Aorta (tissue), 5 donors: ENCODE results near the gene HTR4. TPM values are rescaled to one million over a fixed set of nuclear protein-coding genes. Genes with fewer than 3 reads are reported as not detected.

Experiments used
- ATAC-seq: fragments of 200-7000 bp; cut with Tn5 transposase; one replicate; pipeline ENCODE4 v1.9.1; 2022; ENCODE audit warnings: moderate library complexity; ENCODE audit not compliant: low FRiP score
- DNase-seq, 2 donors: peaks; one replicate each; pipeline ENCODE4 v3.0.0-alpha.2; 2020
- H3K27ac ChIP-seq, 2 donors: one replicate each; pipeline ENCODE4 v1.5.1; 2013; ENCODE audit warnings: low read length in 2 of 2, mild to moderate bottlenecking in 2 of 2, moderate library complexity in 2 of 2, control low read depth in 1 of 2, inconsistent platforms in 1 of 2, low read depth in 1 of 2
- H3K27me3 ChIP-seq, 2 donors: one replicate each; pipeline ENCODE4 v1.6.1; 2013; ENCODE audit warnings: control low read depth in 1 of 2, low read length in 1 of 2, mild to moderate bottlenecking in 1 of 2, moderate library complexity in 1 of 2; ENCODE audit not compliant: insufficient read depth in 2 of 2, control insufficient read depth in 1 of 2
- H3K36me3 ChIP-seq, 2 donors: one replicate each; pipeline ENCODE4 v1.6.1; 2013; ENCODE audit warnings: control low read depth in 1 of 2, low read length in 1 of 2, mild to moderate bottlenecking in 1 of 2; ENCODE audit not compliant: insufficient read depth in 2 of 2, control insufficient read depth in 1 of 2
- H3K4me1 ChIP-seq, 2 donors: one replicate each; pipeline ENCODE4 v1.6.1; 2013; ENCODE audit warnings: low read length in 2 of 2, control low read depth in 1 of 2, mild to moderate bottlenecking in 1 of 2, moderate library complexity in 1 of 2; ENCODE audit not compliant: insufficient read depth in 2 of 2, control insufficient read depth in 1 of 2
- H3K4me3 ChIP-seq, 2 donors: one replicate each; pipeline ENCODE4 v1.5.1; 2013; ENCODE audit warnings: low read length in 2 of 2, control low read depth in 1 of 2, mild to moderate bottlenecking in 1 of 2
- H3K9me3 ChIP-seq: one replicate; pipeline ENCODE4 v1.6.1; 2013; ENCODE audit warnings: mild to moderate bottlenecking, low read length; ENCODE audit not compliant: control insufficient read depth
- WGBS, 2 donors: extraction: QIAGEN DNeasy Blood & Tissue Kit; methylation state at CpG; one replicate each; pipeline ENCODE4 v1.1.7; 2013; 5-methylcytosine and 5-hydroxymethylcytosine counted together
- intact Hi-C, 2 donors: fragments of 100-400 bp; cut with DNase I; formaldehyde crosslinking; loops; one replicate each; pipeline versions ENCODE4 v1.14.2 to v1.15.0; 2022
- polyA plus RNA-seq, 2 donors: library from polyadenylated mRNA; stranded (reverse); fragments of 200-250 nt; gene quantifications; one replicate each; pipeline ENCODE4 v1.2.3, GENCODE V29; 2013
- total RNA-seq, 2 donors: library from RNA; stranded (reverse); fragmentation: NEBNext Ultra II Directional; extraction: Animal tissue kit (Norgen Biotek cat#: 25700); gene quantifications; one replicate each; pipeline ENCODE4 v1.2.1, GENCODE V29; 2021
- donor health status: healthy with polysubstance abuse.
- donor health status: Bipolar disorder and iron deficiency.
- donor health status: DM: no; HTN: no; CAD: no.
- donor health status: DM: no; HTN: no; CAD: no.
- donor health status: DM: yes; HTN: yes; CAD: no.

The HTR4 gene
- total and polyA plus RNA-seq, 4 donors, result 0.90 to 2.3 (median 1.5) TPM; not detected in 1

GRCh38 chr5:148645527-148645926 lies 8.8 kb downstream of the HTR4 start:
- Histone ChIP-seq H3K36me3 (no peaks in the 10 kb centered on the region), H3K9me3 (no peaks in the 10 kb centered on the region), H3K27me3 (no peaks in the 10 kb centered on the region), H3K4me1 (peaks cover 0 to 2% of the 10 kb centered on the region in 2 donors), H3K4me3 (no peak overlapping the region), H3K27ac (no peak overlapping the region)
- intact Hi-C loops, result no loop called here
- DNase-seq, result no peak
- ATAC-seq, result no peak

- H3K27me3 ChIP-seq, result no peaks in the 10 kb centered on the region
- H3K27ac ChIP-seq, result no peak overlapping the region
- H3K9me3 ChIP-seq, result no peaks in the 10 kb centered on the region
- WGBS, 2 donors, result 66 to 68% methylated on average over 4 of the region's 4 CpGs
- no peak overlapping the region for H3K4me3 ChIP-seq
- peaks cover 0 to 2% of the 10 kb centered on the region in 2 donors for H3K4me1 ChIP-seq
- DNase-seq (no peak), ATAC-seq (no peak)
- intact Hi-C loops, result no loop called here
- no peaks in the 10 kb centered on the region for H3K36me3 ChIP-seq
Measured at GRCh38 chr5:148641735-148642134, 12.6 kb downstream of the HTR4 start.

GRCh38 chr5:148640471-148640870 lies 13.9 kb downstream of the HTR4 start:
- ATAC-seq (no peak), DNase-seq (no peak)
- no peak overlapping the region for H3K4me3 ChIP-seq
- intact Hi-C loops, result no loop called here
- no peaks in the 10 kb centered on the region for H3K36me3 ChIP-seq
- H3K4me1 ChIP-seq, result peaks cover 0 to 2% of the 10 kb centered on the region in 2 donors
- no peaks in the 10 kb centered on the region for H3K27me3 ChIP-seq
- no peaks in the 10 kb centered on the region for H3K9me3 ChIP-seq
- no peak overlapping the region for H3K27ac ChIP-seq

DNA sequence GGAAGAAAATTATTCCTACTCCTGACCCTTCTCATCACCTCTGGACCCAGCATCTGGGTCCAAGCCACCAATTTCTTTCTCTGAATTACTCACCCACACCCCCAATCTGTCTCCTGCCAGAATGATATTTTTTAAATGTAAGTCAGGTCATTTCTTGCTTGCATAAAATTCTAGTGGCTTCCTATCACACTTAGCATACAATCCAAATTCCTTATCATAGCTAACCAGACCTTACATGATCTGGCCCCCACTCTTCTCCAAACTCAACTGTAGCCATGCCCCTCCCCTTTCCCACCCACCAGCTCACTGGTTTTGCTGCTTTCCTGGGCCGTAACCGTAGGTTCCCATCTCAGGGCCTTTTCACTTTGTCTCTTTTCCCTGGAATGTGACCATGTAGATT lies 15.2 kb downstream of the HTR4 start:
- no peak overlapping the region for H3K4me3 ChIP-seq
- H3K9me3 ChIP-seq, result no peaks in the 10 kb centered on the region
- no peaks in the 10 kb centered on the region for H3K4me1 ChIP-seq
- no peaks in the 10 kb centered on the region for H3K27me3 ChIP-seq
- H3K27ac ChIP-seq, result no peak overlapping the region
- ATAC-seq (no peak), DNase-seq (no peak)
- 70 to 74% methylated on average over 2 of the region's 2 CpGs for WGBS, 2 donors
- intact Hi-C loops, result no loop called here
- H3K36me3 ChIP-seq, result no peaks in the 10 kb centered on the region

- intact Hi-C loops, result no loop called here
- ATAC-seq, result no peak
Measured at GRCh38 chr5:148636353-148636752, 18.0 kb downstream of the HTR4 start.

DNA sequence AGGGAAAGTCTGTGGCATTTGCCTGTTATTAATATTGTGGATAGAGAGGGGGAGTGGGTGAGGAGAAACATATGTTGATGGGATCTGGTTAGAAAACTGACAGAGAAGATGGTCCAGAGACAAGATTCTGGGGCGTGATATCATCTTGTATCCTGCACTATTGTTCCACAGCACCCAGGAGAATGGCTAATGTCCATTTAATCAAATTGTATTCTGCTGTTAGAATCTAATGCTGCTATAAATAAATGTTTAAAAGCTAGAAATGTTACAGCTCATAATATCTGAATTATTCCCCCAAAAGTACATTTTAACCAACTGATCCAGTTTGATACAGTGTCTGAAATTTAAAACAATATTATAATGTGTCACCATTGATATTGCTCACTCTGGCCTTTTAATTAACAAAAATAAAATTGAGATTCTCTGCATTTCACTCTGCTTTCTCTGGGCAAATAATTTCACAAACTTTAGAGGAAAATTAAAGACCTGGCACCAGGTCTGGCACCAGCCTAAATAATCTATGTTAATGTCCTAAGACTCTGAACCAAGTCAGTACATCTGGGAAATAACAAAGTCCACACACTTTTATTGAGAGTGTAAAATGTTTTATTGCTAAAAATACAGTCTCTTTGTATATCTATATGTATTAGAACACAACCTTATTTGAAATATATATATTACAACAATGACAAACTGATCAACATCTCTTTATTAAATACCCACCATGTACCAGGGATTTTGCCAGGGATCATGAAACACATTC lies 18.8 kb downstream of the HTR4 start:
- no peaks in the 10 kb centered on the region for H3K27me3 ChIP-seq
- DNase-seq (no peak), ATAC-seq (no peak)
- no peaks in the 10 kb centered on the region for H3K36me3 ChIP-seq
- 69 to 85% methylated on average over 1 of the region's 1 CpG for WGBS, 2 donors
- H3K9me3 ChIP-seq, result no peaks in the 10 kb centered on the region
- no peak overlapping the region for H3K4me3 ChIP-seq
- H3K4me1 ChIP-seq, result no peaks in the 10 kb centered on the region
- no peak overlapping the region for H3K27ac ChIP-seq
- intact Hi-C loops, result no loop called here

More at GRCh38 chr5:148636353-148636752, 18.0 kb downstream of the HTR4 start:
- H3K9me3 ChIP-seq, result no peaks in the 10 kb centered on the region
- no peak overlapping the region for H3K27ac ChIP-seq
- H3K4me3 ChIP-seq, result no peak overlapping the region
- H3K36me3 ChIP-seq, result no peaks in the 10 kb centered on the region
- no peaks in the 10 kb centered on the region for H3K27me3 ChIP-seq
- no peak for DNase-seq
- H3K4me1 ChIP-seq, result no peaks in the 10 kb centered on the region
- 56 to 59% methylated on average over 3 of the region's 3 CpGs for WGBS, 2 donors

- Histone ChIP-seq H3K4me1 (no peaks in the 10 kb centered on the region), H3K36me3 (no peaks in the 10 kb centered on the region), H3K27me3 (no peaks in the 10 kb centered on the region), H3K27ac (no peak overlapping the region), H3K4me3 (no peak overlapping the region), H3K9me3 (no peaks in the 10 kb centered on the region)
- WGBS, 2 donors, result 92 to 100% methylated on average over 1 of the region's 1 CpG
- intact Hi-C loops, result no loop called here
- DNase-seq (no peak), ATAC-seq (no peak)
Measured at GRCh38 chr5:148633067-148633377, 21.3 kb downstream of the HTR4 start.

DNA sequence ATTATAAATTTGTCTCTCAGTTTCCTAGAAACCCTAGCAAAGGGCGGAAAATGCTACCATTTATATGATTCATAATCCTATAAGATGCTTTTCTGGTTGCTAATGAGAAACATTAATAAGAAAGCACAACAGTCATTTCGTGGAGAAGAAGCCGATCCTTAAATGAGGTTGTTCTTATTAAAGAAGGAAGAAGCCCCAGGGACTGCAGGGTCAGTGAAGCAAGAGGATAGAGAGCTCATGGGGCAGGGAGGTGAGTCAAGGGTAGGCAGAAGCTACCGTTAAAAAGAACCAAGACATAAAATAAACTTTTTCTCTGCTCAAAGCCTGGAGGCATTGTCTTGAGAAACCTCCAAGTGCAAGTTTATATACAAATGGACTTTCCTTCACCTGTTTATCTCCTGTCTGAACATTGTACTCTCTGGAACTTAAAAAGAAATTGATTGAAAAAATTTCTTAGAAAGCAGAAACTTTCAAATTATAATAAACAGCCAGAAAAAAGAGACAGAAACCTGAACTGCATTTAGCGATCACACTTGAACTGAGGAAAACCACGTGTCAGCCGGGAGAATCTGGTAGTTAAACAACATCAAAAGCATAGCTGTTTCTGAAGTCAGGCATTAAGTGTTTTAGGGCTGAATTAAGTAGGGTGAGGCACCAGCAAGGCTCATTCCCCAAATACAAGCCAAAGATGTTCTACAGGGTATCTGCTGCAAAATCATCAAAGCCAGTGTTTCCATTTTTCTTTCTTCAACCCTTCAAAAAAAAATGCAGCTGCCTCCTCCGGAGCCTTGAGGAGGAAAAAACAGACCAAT lies 21.9 kb downstream of the HTR4 start:
- no peak overlapping the region for H3K27ac ChIP-seq

GRCh38 chr5:148626986-148627385 lies 27.3 kb downstream of the HTR4 start:
- Histone ChIP-seq H3K27me3 (no peaks in the 10 kb centered on the region), H3K9me3 (no peaks in the 10 kb centered on the region), H3K4me1 (no peaks in the 10 kb centered on the region), H3K4me3 (no peak overlapping the region), H3K36me3 (no peaks in the 10 kb centered on the region), H3K27ac (no peak overlapping the region)
- 63 to 67% methylated on average over 5 of the region's 5 CpGs for WGBS, 2 donors
- intact Hi-C loops, result no loop called here
- ATAC-seq (no peak), DNase-seq (no peak)

More for the DNA sequence above, 21.9 kb downstream of the HTR4 start:
- Histone ChIP-seq H3K36me3 (no peaks in the 10 kb centered on the region), H3K4me3 (no peak overlapping the region), H3K9me3 (no peaks in the 10 kb centered on the region), H3K27me3 (no peaks in the 10 kb centered on the region), H3K4me1 (no peaks in the 10 kb centered on the region)
- ATAC-seq, result no peak
- 49 to 67% methylated on average over 8 of the region's 8 CpGs for WGBS, 2 donors
- no peak for DNase-seq
- intact Hi-C loops, result no loop called here
